Measurements from ENCODE around the gene COMMD4.
"Not testable (repeated sequence)": the region's sequence is repeated elsewhere in the genome, so short reads cannot be mapped to it uniquely, and the experiment has no call there.

The COMMD4 gene

GRCh38 chr15:75327491-75327890, 8.4 kb upstream of the COMMD4 start:
- H3K4me3 ChIP-seq (ENCODE audit: low read length): no peak overlapping the region
- TF ChIP-seq CTCF (conservative IDR thresholded peaks at IDR 0.05; ENCODE audit: low read length): no peak
- DNase-seq (ENCODE audit: low read depth): no peak

- TF ChIP-seq CTCF (conservative IDR thresholded peaks at IDR 0.05; ENCODE audit: low read length): no peak
- H3K4me3 ChIP-seq (ENCODE audit: low read length): no peak overlapping the region
- DNase-seq (ENCODE audit: low read depth): no peak
Observed at GRCh38 chr15:75328493-75329314, 7.2 kb upstream of the COMMD4 start.

- TF ChIP-seq CTCF (conservative IDR thresholded peaks at IDR 0.05; ENCODE audit: low read length): no peak
- DNase-seq (ENCODE audit: low read depth): no peak
- no peak overlapping the region for H3K4me3 ChIP-seq (ENCODE audit: low read length)
Observed at GRCh38 chr15:75329571-75329970, 6.3 kb upstream of the COMMD4 start.

GRCh38 chr15:75332093-75332492, 3.8 kb upstream of the COMMD4 start:
- not testable (repeated sequence) for H3K4me3 ChIP-seq (ENCODE audit: low read length); DNase-seq (ENCODE audit: low read depth)

GRCh38 chr15:75333654-75334419, 2.0 kb upstream of the COMMD4 start:
- DNase-seq (ENCODE audit: low read depth); H3K4me3 ChIP-seq (ENCODE audit: low read length): not testable (repeated sequence)

GRCh38 chr15:75335313-75335704, 554 bp upstream of the COMMD4 start:
- TF ChIP-seq CTCF (conservative IDR thresholded peaks at IDR 0.05; ENCODE audit: low read length): no peak
- no peak for DNase-seq (ENCODE audit: low read depth)
- H3K4me3 ChIP-seq (ENCODE audit: low read length): peak overlapping the region; percentile 83

- TF ChIP-seq CTCF (conservative IDR thresholded peaks at IDR 0.05; ENCODE audit: low read length): no peak
- H3K4me3 ChIP-seq (ENCODE audit: low read length): no peak overlapping the region
- DNase-seq (ENCODE audit: low read depth): no peak
Observed at GRCh38 chr15:75338661-75339240, 2.9 kb downstream of the COMMD4 start.

Measured in AG10803 (cell line).